Small intestine (tissue), 7 donors: Measurements from ENCODE around the gene C19orf25. TPM values are rescaled to one million over a fixed set of nuclear protein-coding genes. Genes with fewer than 3 reads are reported as not detected.

Experiments used
- DNase-seq, 2 donors: peaks; one replicate each; pipeline versions ENCODE4 v3.0.0 to v3.0.0-alpha.2; 2013
- FAIRE-seq: peaks from 2 replicates; lab custom pipeline; 2012; peaks lifted over from hg19 to GRCh38; lab: Jason Lieb, UNC
- H3K27ac ChIP-seq, 3 donors: one replicate each; pipeline ENCODE4 v1.5.1; 2013; ENCODE audit warnings: low read length in 2 of 3, mild to moderate bottlenecking in 2 of 3, control low read depth in 1 of 3, inconsistent platforms in 1 of 3, low read depth in 1 of 3, moderate library complexity in 1 of 3
- H3K27me3 ChIP-seq, 3 donors: one replicate each; pipeline ENCODE4 v1.6.1; 2013; ENCODE audit warnings: low read length in 3 of 3, inconsistent platforms in 1 of 3; ENCODE audit not compliant: control insufficient read depth in 3 of 3, insufficient read depth in 3 of 3
- H3K36me3 ChIP-seq, 3 donors: one replicate each; pipeline ENCODE4 v1.6.1; 2013; ENCODE audit warnings: low read length in 3 of 3, inconsistent platforms in 1 of 3, low read depth in 1 of 3, mild to moderate bottlenecking in 1 of 3, moderate library complexity in 1 of 3; ENCODE audit not compliant: control insufficient read depth in 3 of 3, insufficient read depth in 2 of 3
- H3K4me1 ChIP-seq, 3 donors: one replicate each; pipeline ENCODE4 v1.6.1; 2013; ENCODE audit warnings: low read length in 2 of 3, inconsistent platforms in 1 of 3, low read depth in 1 of 3, mild to moderate bottlenecking in 1 of 3, moderate library complexity in 1 of 3; ENCODE audit not compliant: control insufficient read depth in 3 of 3, insufficient read depth in 2 of 3
- H3K4me3 ChIP-seq, 3 donors: one replicate each; pipeline ENCODE4 v1.5.1; 2013; ENCODE audit warnings: low read length in 3 of 3, control low read depth in 1 of 3, inconsistent platforms in 1 of 3, low read depth in 1 of 3, mild to moderate bottlenecking in 1 of 3, moderate library complexity in 1 of 3
- H3K9me3 ChIP-seq, 2 donors: one replicate each; pipeline ENCODE4 v1.6.1; 2013; ENCODE audit warnings: low read depth in 1 of 2, low read length in 1 of 2; ENCODE audit not compliant: control insufficient read depth in 2 of 2, insufficient read depth in 1 of 2
- WGBS, 3 donors: extraction: QIAGEN DNeasy Blood & Tissue Kit; methylation state at CpG; one replicate each; pipeline ENCODE4 v1.1.7; 2013; 5-methylcytosine and 5-hydroxymethylcytosine counted together
- polyA plus RNA-seq, 4 donors: library from polyadenylated mRNA; stranded (reverse) in 3 of 4; unstranded in 1 of 4; fragments of 200-250 nt in 3 of 4; fragments of 120-200 nt in 1 of 4; gene quantifications; one replicate each; pipeline versions ENCODE4 v1.2.1 to v1.2.3, GENCODE V29; 2013
- donor health status: healthy with polysubstance abuse.
- donor health status: control.
- donor health status: control.
- donor health status: Bipolar disorder and iron deficiency.
- donor health status: healthy.

The C19orf25 gene
- polyA plus RNA-seq, 4 donors, result 32.0 to 62.1 (median 52.8) TPM

DNA sequence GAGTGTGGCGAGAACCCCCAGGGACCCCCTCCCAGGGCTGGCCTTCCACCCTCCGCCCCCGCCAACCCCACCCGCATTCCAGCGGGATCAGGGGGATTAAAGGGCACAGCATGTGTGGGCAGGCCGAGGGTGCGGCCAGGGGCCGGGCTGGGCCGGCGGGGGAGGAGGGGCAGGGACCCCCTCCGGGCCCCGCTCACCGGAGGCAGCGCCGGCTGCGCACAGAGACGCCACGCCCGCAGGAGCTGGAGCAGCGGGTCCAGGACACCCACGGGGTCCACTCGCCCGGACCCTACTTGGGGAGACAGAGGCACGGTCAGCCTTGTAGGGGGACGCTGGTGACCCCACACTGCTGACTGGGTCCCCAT lies 31.4 kb upstream of the C19orf25 start:
- peaks cover 0 to 12% (median 0%) of the 10 kb centered on the region in 3 donors for H3K27me3 ChIP-seq

DNA sequence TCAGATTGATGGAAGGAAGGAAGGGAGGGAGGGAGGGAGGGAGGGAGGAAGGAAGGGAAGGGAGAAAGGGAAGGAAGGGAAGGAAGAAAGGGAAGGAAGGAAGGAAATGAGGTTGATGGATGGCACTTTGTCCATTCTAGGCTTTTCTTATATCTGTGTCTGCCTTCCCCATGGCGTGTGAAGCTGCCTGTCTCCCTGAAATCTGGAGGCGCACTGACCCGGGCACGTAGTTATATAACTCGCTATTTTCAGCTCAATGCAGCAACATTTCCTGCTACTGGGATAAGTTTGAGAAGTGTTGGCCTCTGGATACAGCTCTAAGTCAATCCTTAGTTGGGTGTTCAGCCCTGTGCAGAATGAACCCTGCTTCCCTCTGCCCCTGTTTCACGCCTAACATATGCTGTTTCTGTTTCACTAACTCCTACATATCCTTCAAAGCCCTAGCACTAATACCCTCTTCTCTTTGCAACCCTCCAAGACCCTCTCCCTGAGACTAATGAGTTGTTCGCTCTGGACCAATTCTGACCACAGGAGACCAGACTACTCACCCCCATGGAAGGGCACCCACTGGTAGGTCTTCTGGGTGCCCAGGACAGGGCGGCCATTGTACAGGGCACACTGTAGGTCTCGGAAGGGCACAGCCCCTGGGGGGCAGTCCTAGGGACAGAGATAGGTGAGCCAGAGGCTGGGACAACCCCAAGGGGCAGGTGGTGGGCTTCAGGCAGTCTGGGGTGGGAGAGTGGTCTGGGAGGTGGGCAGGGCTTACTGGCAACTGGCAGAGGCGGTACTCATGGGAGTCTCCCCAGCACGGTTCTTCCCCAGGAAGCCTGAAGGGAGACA lies 30.8 kb upstream of the C19orf25 start:
- DNase-seq (no peak), FAIRE-seq (no peak)
- Histone ChIP-seq H3K27me3 (peaks cover 0 to 6% (median 0%) of the 10 kb centered on the region in 3 donors), H3K4me1 (peaks cover 2 to 38% (median 6%) of the 10 kb centered on the region in 3 donors), H3K9me3 (peaks cover 0 to 18% of the 10 kb centered on the region in 2 donors), H3K36me3 (peaks cover 0 to 37% (median 0%) of the 10 kb centered on the region in 3 donors), H3K4me3 (peak overlapping the region in 1 of 3 donors; percentile 2), H3K27ac (peak overlapping the region in 1 of 3 donors; percentile 87)
- 49 to 53% (median 51%) methylated on average over 11 of the region's 11 CpGs for WGBS, 3 donors

More for the DNA sequence above, 31.4 kb upstream of the C19orf25 start:
- H3K27ac ChIP-seq, result peak overlapping the region in 1 of 3 donors; percentile 87
- peaks cover 0 to 18% of the 10 kb centered on the region in 2 donors for H3K9me3 ChIP-seq
- FAIRE-seq, result no peak
- H3K4me3 ChIP-seq, result peak overlapping the region in 2 of 3 donors; percentile 11 to 95
- H3K36me3 ChIP-seq, result peaks cover 0 to 31% (median 0%) of the 10 kb centered on the region in 3 donors
- peak in 1 of 2 donors; percentile 72 for DNase-seq
- peaks cover 2 to 38% (median 6%) of the 10 kb centered on the region in 3 donors for H3K4me1 ChIP-seq
- WGBS, 3 donors, result 12 to 47% (median 27%) methylated on average over 17 to 25 of the region's 25 CpGs

DNA sequence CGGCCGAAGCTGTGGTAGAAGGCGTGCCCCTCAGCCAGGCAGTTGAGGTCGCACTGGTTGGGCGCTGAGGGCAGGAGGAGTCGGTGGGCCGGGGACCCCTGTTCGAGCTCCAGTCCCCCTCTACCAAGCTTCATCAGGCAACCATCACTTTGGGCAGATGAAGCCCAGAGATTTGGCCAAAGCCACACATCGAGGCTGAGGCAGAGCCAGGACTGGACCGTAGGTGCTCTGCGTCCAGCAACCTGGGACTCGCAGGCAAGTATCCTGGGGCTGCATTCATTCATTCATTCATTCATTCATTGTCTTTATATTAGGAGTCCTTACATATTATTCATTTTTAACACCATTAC lies 29.5 kb upstream of the C19orf25 start:
- H3K9me3 ChIP-seq, result peaks cover 0 to 18% of the 10 kb centered on the region in 2 donors
- H3K27ac ChIP-seq, result peak overlapping the region; percentile 17 to 67 (median 35)
- WGBS, 3 donors, result 32 to 36% (median 33%) methylated on average over 12 of the region's 12 CpGs
- peaks cover 0 to 39% (median 0%) of the 10 kb centered on the region in 3 donors for H3K36me3 ChIP-seq
- H3K4me3 ChIP-seq, result peak overlapping the region in 1 of 3 donors; percentile 24
- DNase-seq, result no peak
- H3K4me1 ChIP-seq, result peaks cover 2 to 46% (median 6%) of the 10 kb centered on the region in 3 donors
- no peak for FAIRE-seq
- peaks cover 0 to 8% (median 2%) of the 10 kb centered on the region in 3 donors for H3K27me3 ChIP-seq

DNA sequence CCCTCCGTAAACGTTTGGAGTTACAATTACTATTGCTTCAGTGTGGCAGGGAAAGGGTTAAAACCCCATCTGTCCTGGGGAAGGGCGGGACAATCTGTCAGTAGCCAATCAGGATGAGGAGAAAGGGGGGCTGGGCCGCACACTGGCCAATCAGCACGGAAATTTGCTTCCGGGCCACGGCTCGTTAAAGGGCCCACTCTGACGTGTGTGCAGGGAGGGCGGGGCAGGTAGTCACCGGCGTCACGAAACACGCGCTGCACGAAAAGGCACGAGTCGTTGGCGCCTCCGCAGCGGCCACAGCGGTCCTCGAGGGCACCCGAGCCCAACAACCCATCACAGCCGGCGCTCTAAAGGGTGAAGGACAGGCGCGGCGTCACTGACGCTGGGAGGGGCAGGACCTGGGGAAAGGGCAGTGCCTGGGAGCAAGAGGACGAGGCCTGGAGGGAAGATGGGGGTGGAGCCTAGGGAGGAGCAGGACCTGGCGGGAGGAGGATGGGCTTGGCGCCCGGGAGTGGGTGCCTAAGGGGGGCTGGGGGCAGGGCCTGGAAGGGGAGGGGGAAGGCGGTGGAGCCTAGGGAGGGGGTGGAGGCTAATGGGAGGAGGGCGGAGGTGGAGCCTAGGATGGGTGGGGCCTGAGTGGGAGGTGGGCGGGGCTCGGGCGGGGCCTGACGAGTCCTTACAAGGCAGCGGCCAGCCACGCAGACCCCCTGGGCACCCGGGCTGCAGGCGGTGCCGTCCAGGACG lies 28.9 kb upstream of the C19orf25 start:
- DNase-seq (peak; percentile 95 to 98), FAIRE-seq (no peak)
- Histone ChIP-seq H3K4me3 (peak overlapping the region in 2 of 3 donors; percentile 32 to 42), H3K27me3 (peaks cover 0 to 13% (median 2%) of the 10 kb centered on the region in 3 donors), H3K27ac (peak overlapping the region; percentile 35 to 95 (median 91)), H3K9me3 (peaks cover 0 to 18% of the 10 kb centered on the region in 2 donors), H3K4me1 (peaks cover 2 to 52% (median 6%) of the 10 kb centered on the region in 3 donors), H3K36me3 (peaks cover 0 to 39% (median 0%) of the 10 kb centered on the region in 3 donors)
- 2 to 4% (median 2%) methylated on average over 42 to 46 of the region's 46 CpGs for WGBS, 3 donors

DNA sequence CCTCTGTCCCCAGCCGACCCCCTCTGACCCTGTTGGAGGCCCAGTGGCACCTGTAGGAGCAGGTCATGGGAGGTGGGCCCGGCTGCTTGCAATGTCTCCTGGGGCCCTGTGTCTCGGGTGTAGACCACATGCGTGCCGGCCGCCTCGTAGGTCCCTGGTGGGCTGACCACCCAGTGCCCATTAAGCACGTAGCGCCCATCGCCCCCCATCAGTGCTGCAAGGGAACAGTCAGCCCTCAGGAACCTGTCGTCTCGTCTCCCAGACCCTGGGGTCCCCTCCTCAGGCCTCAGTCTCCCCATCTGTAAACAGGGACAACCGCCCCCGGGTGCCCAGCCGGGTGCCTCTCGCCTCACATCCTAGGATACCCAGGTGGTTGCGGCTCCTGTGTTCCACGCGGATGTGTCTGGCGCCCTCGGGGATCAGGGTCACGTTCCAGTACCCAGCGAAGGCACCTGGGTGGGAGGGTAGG lies 28.2 kb upstream of the C19orf25 start:
- WGBS, 3 donors, result 66 to 67% (median 66%) methylated on average over 22 to 23 of the region's 23 CpGs
- Histone ChIP-seq H3K9me3 (peaks cover 0 to 15% of the 10 kb centered on the region in 2 donors), H3K36me3 (peaks cover 0 to 39% (median 0%) of the 10 kb centered on the region in 3 donors), H3K4me3 (peak overlapping the region in 2 of 3 donors; percentile 32 to 42), H3K27me3 (peaks cover 0 to 13% (median 2%) of the 10 kb centered on the region in 3 donors), H3K4me1 (peaks cover 2 to 56% (median 6%) of the 10 kb centered on the region in 3 donors), H3K27ac (peak overlapping the region; percentile 34 to 95 (median 91))
- DNase-seq, result no peak
- FAIRE-seq, result no peak

DNA sequence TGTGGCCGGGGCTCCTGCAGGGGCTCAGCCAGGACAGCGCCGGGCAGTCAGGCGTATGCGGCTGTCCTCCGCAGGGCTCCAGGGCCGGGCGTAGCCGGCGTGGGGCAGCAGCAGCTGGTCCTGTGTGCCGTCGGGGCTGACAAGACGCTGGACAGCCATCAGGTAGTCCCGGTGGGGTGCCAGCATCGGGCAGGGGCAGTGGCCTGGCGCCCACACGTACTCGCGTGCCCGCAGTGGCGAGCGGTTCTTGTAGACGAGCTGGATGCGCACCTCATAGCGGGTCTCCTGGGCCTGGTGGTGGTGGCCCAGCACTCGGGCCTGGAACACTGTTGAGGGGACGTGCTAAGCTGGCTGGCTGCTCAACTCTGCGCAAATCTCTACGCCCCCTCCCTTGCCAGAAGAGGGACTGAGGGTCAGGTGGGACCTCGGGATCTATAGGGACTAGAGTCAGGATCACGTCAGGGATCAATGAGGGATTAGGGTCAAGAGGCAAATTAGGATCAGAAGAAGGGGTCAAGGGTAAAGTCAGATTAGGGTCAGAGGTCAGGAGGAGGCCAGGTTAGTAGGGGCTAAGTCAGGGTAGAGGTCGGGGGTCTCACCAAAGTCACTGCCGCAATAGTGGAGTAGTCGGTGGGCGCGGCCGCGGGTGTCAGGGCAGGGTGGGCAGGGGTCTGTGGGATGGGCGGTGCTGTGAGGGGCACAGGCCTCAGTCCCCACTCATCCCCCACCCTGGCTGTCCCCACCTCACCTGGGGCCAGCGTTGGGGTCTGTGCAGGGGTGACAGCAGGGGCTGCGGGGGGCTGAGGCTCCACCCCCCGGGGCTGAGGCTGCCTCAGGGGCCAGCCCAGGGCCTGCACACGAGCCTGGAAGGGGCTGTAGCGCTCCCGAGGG lies 27.2 kb upstream of the C19orf25 start:
- Histone ChIP-seq H3K27ac (no peak overlapping the region), H3K36me3 (peaks cover 0 to 39% (median 0%) of the 10 kb centered on the region in 3 donors), H3K4me1 (peaks cover 2 to 55% (median 6%) of the 10 kb centered on the region in 3 donors), H3K4me3 (no peak overlapping the region), H3K27me3 (peaks cover 0 to 13% (median 2%) of the 10 kb centered on the region in 3 donors), H3K9me3 (peaks cover 0 to 15% of the 10 kb centered on the region in 2 donors)
- FAIRE-seq, result no peak
- WGBS, 3 donors, result 89 to 90% (median 89%) methylated on average over 44 to 45 of the region's 45 CpGs
- DNase-seq, result no peak

DNA sequence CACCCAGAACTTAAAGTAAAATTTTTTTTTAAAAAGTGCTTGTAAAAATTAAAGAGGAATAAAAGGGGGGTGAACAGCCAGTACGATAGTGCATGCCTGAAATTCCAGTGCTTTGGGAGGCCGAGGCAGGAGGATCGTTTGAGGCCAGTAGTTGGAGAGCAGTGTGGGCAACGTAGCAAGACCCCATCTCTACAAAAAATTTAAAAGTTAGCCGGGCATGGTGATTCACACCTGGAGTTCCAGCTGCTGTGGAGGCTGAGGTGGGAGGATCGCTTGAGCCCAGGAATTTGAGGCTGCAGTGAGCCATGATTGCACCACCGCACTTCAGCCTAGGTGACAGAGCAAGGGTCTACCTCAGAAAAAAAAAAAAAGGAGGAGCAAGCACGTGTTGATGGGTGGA lies 26.0 kb upstream of the C19orf25 start:
- FAIRE-seq, result no peak
- Histone ChIP-seq H3K36me3 (peaks cover 0 to 37% (median 0%) of the 10 kb centered on the region in 3 donors), H3K27me3 (peaks cover 0 to 13% (median 2%) of the 10 kb centered on the region in 3 donors), H3K9me3 (peaks cover 0 to 17% of the 10 kb centered on the region in 2 donors), H3K4me3 (no peak overlapping the region), H3K4me1 (peaks cover 2 to 48% (median 6%) of the 10 kb centered on the region in 3 donors), H3K27ac (no peak overlapping the region)
- WGBS, 3 donors, result 77 to 81% (median 80%) methylated on average over 8 of the region's 8 CpGs
- no peak for DNase-seq
